Adrenal gland (tissue), 5 donors: ENCODE data around the gene CD93.

Source experiments
- POLR2A ChIP-seq, 2 donors: fragments of 450-650 bp; IDR thresholded peaks; one replicate each; pipeline ENCODE4 v1.6.1; 2017; ENCODE audit warnings: antibody characterized with exemption in 2 of 2, mild to moderate bottlenecking in 2 of 2, moderate library complexity in 1 of 2
- TF ChIP-seq, protein P1 (sequence below), 6 experiments: fragments of 450-650 bp in 4 of 6; fragments of 200-600 bp in 2 of 6; sonication (generic) in 1 of 6; IDR thresholded peaks; 1 replicate in 5 of 6; 2 replicates in 1 of 6; pipeline versions ENCODE4 v1.5.1 to v1.8.0; 2016 to 2021; ENCODE audit warnings: antibody characterized with exemption in 6 of 6, mild to moderate bottlenecking in 2 of 6, moderate library complexity in 1 of 6
- donor health status: DM: no; HTN: no; CAD: no.

DNA sequence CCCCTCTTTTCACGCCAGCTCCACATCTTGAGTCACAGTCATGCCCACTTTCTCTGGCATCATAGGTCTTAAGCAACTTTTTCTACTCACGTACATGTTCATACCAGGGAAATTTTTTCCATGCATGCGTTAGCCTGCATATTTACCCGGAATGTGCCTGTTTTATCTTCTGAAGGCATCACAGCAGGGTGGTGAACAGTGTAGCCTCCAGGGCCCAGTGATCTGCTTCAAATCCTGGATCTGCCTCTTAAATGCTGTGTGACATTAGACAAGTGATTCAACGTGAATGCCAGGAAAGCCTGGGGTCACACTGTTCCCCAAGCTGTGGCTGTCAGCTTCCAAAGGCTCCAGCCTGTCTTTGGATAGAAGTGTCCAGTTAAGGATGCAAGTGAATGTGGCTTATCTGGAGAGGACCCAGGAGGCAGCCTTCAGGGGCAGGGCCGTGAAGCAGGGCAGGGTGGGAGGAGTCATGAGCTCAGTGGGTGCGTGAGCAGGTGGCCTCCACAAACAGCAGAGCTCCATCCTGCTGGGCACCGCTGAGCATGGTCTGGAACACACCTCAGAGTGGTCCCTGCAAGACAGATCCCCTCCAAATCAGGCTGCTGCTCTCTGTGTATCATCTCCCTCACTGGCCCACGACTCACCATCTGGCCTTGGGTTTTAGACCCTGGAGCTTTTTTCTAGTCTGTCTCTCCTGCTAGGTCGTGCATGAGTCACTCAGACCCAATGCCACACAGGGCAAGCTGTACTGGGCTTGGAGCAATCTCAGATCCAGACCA is 30.4 kb upstream of the CD93 start:
- TF ChIP-seq, protein P1, sequence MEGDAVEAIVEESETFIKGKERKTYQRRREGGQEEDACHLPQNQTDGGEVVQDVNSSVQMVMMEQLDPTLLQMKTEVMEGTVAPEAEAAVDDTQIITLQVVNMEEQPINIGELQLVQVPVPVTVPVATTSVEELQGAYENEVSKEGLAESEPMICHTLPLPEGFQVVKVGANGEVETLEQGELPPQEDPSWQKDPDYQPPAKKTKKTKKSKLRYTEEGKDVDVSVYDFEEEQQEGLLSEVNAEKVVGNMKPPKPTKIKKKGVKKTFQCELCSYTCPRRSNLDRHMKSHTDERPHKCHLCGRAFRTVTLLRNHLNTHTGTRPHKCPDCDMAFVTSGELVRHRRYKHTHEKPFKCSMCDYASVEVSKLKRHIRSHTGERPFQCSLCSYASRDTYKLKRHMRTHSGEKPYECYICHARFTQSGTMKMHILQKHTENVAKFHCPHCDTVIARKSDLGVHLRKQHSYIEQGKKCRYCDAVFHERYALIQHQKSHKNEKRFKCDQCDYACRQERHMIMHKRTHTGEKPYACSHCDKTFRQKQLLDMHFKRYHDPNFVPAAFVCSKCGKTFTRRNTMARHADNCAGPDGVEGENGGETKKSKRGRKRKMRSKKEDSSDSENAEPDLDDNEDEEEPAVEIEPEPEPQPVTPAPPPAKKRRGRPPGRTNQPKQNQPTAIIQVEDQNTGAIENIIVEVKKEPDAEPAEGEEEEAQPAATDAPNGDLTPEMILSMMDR (IDR thresholded peaks at IDR 0.05) = no peak
- TF ChIP-seq POLR2A (IDR thresholded peaks at IDR 0.05) = no peak
